ENCODE results near the gene HSPA4.

HSPA4 gene

DNA sequence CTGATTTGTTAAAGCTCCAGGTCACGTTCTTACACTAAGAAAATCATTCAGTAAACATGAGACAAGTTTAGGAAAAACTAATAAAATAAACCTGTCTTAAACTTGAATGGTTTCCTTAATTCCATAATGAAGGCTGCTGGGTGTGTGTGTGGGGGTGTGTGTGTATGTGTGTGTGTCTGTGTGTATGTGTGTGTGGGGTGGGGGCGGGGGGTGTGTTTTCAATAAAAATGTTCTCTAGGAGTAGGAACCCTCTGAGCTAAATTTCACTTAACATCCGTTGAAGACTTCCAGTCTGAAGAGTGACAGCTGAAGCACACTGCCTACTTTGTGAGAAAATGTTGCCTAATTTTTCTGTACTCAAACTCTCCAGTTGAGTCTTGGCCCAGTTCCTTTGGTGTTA, 54.5 kb downstream of the HSPA4 start:
- DNase-seq (ENCODE audit: low spot score) = no peak

DNA sequence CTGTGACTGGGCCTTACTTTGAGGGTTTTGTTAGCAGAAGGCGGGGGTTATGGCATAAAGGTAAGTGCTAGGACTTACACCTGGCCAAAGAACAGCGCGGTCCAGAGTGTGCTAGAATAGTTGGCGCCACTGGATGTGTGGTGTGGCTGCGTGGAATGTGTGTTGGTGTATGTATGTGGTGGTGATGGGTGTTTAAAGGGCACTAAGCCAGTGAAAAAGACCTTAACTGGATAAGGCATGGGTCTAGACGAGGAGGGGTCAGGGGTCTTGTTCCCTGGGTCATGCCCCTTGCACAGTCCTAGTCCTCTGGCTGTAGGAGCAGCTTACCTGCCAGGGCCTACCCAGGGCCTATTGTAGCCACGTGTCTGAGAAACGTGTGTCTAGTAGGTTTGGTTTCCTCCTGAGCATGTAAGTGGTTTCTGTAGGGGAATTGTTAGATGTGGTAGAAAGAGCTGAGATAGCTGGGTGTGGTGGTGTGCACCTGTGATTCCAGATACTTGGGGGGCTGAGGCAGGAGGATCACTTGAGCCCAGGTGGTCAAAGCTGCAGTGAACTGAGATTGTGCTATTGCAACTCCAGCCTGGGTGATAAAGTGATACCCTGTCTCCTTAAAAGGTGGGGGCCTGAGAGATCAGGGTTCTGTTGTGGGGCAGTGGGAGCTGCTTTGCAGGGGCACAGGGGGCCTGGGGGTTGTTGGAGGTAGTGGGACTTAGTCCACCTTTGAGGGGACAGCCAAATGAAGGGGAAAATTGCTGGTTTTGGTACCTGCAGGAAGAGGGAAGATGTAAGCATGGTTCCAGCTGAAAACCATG, 55.2 kb downstream of the HSPA4 start:
- DNase-seq (ENCODE audit: low spot score) = no peak

DNA sequence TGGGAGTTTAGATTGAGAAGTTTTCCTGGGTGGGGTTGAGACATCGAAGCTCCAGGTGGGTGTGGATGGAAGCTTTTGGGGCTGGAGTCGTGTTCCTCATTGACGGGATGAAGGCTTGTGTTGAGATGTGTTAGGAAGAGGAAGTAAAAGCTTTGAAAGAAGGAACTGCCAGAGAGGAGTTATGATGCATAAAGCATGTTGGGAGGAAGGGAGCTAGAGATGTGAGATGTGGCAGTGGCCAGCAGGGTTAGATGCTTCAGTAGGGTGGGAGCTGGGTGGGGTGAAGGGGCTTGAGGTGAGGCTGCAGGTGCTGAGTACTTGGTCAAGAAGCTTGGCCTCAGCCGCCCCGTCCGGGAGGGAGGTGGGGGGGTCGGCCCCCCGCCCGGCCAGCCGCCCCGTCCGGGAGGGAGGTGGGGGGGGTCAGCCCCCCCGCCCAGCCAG, 56.7 kb downstream of the HSPA4 start:
- DNase-seq (ENCODE audit: low spot score) = no peak

DNA sequence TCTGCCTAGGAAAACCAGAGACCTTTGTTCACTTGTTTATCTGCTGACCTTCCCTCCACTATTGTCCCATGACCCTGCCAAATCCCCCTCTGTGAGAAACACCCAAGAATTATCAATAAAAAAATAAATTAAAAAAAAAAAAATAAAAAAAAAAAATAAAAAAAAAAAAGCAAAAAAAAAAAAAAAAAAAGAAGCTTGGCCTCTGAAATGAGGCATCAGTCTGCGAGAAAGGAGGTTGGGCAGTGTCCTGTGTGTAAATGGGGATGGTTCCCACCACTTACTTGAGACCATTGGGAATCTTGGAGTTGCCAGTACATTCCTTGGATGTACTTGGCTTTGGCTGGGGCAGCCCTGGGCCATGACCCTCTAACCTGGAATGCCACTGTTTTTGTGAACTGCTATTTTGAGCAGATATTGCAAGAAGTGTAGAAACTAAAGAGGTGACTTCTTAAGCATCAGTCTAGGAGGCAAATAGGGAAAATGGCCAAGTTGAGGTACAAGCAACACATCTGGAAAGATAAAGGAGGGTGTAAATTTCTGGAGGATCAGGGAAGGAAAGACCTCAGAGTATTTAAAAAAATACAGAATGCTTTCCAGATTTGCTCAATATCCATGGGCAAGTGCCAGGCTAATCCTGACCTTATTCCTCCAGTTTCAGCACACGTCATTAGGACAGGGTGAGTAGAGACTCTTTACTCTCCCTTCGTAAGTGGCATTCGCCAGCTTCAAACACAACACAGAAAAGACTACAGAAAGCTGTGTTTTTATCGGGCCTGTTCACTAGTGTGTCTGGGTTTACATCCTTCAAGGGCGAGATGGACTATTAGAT, 58.1 kb downstream of the HSPA4 start:
- DNase-seq (ENCODE audit: low spot score) = no peak

DNA sequence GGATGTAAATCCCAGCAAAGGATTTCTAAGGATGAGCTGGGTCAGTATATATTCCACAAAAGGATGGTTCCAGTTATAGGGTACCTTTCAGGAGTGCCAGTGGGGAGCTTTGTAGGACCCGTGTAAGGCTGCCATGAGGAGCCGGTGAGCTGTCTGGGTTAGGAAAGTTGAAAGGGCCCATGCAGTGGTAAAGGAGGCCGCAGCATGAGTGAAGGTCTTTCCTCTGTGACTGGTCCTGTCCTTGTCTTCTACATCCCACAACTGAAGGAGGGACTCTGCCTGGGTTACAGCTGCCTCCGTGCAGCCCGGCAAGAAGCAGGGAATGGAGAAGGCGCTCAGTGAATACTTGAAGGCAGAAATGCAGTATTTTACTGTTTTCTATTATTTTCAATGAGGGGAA, 58.9 kb downstream of the HSPA4 start:
- no peak for DNase-seq (ENCODE audit: low spot score)

DNA sequence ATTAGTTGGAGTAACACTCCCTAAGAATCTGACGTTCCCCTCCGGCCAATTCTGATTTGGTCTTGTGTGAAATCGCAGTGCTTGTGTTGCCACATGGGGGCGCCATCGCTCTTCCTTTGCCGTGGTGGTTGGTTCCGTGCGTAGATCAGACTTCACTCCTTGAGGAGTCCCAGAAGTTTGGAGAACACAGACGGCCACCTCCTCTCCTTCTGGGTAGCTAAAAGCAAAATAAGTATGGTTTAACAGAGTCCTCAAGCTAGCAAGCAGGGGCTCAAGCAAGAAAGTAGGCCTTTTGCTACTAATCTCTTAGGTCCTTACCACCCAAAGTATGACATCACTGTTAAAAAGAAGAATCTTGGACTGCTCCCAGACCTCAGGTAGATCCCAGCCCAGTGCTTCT, 59.5 kb downstream of the HSPA4 start:
- peak; percentile 72 for DNase-seq (ENCODE audit: low spot score)

DNA sequence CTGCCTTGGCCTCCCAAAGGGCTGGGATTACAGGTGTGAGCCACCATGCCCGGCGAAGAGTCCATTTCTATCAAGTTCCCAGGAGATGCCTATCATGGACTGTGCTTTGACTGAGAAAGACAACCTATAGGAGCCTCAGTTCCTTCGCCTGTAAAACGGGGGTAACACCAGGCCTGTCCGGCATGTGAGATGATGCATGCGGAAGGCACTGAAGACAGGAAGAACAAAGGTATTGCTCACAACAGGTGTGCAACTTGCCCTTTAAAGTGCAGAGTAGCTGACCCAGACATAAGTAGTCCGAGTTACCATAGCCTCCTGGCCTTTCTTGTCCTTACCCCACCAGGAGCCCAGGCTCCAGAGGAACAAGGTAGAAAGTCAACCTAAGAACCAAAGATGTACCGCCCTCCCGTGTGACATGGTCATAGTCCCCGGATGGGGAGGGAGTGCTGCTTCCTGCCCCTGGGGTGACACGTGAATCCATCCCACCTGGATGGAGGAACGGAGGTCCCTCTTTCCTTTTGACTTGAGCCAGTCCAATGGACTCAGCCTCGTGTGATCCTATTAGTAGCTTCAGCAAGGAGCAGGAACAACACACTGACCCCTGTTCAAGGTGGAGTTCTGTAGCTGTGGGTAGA, 60.3 kb downstream of the HSPA4 start:
- DNase-seq (ENCODE audit: low spot score) = no peak

DNA sequence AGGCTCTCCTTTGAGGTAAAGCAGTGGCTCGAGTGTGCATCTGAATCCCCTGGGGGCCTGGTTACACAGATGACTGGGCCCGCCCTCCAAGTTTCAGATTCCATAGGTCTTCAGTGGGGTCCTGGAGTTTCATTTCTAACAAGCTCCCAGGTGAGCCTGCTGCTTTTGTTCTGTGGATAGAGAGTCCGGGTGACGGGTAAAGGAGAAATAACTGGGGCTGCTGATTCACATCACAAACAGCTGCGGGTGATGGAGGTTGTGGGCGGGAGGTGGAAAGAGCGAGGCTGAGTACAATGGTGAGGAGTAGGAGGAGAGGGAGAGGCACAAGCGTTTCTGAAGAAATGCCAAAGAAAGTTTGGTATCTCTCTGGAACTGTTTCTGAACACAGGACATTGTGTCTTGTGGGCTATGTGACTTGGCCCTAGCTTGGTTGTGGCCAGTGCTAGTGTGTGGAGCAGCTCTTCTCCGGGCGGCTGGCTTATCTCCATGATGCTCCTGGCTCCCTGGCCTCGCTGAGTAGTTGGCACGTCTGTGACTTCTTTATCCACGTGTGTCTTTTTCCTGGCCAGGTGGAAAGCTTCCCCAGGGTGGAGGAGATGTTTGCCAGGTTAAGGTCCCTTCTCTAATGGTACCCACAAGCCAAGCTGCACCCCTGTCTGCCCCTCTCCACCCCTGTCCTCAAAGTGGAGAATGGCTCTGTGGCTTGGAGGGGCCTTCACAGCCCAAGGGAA, 61.7 kb downstream of the HSPA4 start:
- DNase-seq (ENCODE audit: low spot score) = no peak

DNA sequence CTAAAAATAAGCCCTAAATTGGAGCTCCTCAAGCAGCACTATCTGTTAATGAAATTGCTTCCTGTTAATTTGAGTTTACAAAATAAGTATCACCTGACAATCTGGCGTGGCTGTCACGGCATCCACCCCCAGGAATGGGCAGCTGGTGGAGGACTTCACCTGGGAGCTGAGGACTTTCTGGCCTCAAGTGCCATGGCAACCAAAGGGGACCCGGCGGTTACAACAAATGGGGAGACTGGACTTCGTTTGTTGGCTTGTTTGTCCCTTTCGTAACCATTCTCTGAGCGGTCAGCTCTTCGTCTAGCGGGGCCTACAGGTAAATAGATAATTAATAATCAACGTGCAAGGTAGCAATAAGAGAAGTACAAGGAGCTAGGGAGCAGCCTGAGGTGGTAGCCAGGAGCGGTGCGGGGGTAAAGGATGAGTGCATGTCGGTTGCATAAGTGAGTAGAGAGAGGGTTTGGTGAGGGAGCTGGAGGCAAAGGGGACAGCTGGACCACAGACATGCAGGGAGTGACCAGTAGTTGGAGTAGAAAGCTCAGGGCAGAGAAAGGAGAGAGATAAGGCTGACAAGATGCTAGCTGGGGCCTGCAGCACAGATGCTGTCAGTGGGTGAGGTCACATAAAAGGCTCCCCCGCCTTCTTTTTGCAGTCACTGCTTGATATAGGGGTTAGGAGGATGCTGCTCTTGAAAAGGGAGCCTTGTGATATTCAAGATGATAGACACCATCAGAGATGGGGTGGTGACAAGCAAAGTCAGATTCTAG, 62.5 kb downstream of the HSPA4 start:
- no peak for DNase-seq (ENCODE audit: low spot score)

DNA sequence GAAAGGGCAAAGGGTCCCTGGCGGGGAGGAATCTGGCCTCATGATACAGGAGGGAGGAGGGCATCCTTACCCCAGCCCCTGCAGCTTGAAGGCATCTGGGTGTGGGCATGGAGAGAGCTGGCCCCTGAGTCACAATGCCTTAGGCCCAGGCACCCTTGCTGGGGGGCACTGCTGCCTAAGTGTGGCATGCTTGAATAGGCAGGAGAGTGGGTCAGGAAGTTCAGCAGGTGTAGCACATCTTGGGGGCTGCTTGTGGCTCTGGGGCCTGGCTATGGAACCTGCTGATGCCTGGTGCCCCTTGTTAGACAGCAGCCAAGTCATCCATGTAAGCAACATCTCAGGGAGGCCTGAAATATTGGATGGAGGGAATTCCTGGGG, 63.1 kb downstream of the HSPA4 start:
- DNase-seq (ENCODE audit: low spot score) = no peak

DNA sequence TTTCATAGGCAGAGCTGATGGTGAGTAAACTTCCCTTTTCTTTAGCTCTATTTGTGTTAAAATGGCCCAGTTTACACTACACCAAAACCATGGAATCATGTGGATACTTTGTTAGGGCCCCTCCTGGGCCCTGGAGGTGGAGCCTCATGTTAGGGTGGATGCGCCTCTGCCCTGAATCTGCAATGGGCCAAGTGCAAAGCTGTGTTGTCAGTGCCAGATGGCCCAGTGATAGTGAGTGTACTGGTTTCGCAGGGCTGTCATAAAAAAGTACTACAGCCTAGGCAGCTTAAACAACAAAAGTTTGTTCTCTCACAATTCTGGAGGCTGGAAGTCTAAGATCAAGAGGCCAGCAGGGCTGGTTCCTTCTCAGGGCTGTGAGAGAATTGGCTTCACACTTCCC, 64.8 kb downstream of the HSPA4 start:
- no peak for DNase-seq (ENCODE audit: low spot score)

DNA sequence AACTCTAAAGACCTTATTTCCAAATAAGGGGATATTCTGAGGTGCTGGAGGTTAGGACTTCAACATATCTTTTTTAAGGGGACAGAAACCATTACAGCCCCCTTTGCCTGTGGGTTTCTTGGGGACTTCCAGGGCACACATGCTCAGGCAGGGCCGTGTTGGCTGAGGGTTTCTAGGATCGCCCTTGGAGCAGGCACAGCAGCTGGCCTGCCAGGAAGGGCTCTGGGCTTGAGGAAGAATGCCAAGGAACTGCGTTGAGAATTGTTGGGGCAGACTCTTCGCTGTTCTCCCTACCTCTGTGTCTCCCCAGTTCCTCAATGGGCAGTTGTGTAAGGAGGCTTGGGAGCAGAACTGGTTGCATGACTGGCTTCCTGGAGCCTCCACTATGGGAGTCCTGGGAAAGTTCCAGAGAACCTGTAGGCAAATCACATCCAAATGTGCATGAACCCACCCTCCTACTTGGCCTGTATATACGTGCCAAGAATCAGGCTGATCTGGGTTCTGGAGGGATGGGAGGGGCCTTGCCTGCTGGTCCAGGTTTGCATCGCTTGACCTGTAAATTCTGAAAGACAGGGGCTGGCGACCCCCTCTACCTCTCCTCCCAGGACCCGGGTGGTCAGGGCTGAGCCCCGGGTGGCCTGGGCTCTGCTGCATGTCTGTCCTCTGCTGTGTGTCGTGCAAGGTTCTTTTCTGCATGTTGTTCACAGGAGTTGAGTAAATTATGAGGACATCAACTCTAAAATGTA, 65.5 kb downstream of the HSPA4 start:
- DNase-seq (ENCODE audit: low spot score) = no peak

DNA sequence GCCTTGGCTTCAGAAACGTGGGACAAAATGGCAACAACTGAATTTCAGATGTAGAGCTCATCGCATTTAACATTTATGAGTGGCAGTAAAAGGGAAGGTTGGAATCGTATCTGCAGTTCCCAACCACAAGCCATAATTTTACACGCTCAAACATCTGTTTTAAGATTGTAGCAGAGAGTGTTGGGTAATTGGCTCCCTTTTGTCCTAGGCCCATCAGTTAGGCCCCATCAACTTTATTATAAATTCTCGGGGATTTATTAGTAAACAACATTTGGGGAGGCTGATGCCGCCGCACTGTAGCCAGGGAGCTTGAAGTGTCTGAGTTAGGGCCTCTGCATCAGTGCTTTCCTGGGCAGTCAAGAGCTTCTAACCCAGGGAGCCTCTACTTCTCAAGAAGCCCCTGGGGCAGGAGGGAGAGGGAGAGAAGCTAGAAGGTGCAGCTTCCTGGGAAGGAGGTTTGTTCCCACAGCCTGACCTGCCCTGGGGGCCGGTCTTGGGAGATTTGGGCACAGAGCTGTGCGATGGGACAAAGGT, 66.2 kb downstream of the HSPA4 start:
- no peak for DNase-seq (ENCODE audit: low spot score)

DNA sequence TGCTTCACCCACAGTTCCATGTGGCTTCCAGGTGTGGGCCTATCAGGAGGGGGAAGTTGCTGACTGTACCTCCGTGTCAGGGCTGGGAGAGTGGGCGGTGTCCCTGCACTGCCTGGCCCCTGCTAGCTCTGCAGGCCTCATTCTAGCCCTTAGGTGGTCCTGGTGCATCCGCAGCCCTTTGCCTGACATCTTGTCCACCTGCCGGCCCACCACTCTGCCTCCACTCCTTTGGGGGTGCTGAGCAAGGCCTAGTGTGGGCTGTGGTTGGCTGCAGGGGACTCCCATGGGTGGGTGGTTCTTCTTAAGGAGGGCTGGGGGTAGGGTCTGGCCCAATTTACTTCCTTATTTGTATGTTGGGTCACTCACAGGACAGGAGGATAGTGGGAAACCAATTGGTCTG, 66.9 kb downstream of the HSPA4 start:
- no peak for DNase-seq (ENCODE audit: low spot score)

DNA sequence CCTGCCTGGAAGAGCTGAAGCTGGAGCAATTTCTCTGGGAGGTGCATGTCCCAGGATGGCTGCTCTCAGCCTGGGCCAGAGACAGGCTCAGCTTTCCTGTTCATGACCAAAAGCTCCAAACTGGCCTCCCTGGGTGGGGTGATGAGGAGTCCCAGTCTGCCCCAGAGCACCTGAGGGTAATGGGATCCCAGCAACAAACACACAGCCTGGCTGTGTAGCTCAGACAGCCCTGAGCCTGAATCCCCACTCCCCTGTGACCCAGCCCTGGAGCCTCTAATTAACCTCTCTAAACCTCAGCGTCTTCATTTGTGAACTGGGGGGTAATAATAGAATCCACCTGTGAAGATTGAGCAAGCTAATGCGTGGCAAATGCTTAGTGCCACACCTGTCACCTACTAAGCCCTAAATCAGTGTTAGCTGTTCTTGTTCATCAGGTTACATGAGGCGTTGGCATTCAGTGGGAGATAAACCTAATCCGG, 67.5 kb downstream of the HSPA4 start:
- DNase-seq (ENCODE audit: low spot score) = no peak

DNA sequence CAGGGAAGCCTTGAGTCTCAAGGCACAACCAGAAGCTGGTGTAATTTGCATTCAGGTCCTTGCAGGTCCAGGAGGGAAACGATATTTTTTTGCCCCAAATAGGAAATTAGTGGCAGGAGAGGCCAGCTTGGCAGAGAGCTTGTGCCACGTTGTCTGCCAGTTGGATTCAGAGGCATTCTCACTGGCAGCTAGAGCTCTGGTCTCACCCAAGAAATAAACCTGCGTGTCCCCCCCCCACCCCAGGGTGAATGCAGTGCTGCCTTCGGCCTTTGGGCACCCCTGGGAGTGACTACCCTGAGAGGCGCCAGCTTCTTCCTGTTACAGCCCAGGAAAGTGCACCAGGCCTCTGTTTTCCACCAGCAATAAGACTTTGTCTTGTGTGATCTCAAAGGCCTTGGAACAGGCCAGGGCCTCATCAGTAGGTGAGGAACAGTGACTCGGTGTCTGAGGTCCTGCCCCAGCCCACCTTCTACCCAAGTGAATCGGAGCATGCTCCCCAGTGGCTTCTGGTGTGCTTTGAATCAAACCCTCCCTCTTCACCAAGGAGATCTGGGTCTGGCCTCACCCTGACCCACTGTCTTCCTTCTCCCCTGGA, 68.4 kb downstream of the HSPA4 start:
- DNase-seq (ENCODE audit: low spot score) = peak; percentile 38

DNA sequence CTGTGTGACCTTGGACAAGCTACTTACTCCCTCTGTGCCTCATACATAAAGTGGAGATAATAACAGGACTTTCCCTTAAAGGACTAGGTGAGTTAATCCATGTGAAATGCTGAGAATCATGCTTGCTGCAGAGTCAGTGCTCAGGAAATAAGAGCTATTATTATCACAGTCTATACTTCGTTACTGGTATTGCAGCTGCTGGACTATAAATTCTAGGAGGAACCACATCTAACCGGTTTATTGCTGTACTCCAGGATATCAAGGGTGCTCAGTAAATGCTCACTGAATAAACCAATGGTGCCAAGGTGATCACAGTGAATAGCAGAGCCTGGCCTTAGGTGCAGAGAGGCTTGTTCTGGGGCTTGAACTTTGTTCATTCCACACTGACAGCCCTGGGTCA, 69.3 kb downstream of the HSPA4 start:
- no peak for DNase-seq (ENCODE audit: low spot score)

DNA sequence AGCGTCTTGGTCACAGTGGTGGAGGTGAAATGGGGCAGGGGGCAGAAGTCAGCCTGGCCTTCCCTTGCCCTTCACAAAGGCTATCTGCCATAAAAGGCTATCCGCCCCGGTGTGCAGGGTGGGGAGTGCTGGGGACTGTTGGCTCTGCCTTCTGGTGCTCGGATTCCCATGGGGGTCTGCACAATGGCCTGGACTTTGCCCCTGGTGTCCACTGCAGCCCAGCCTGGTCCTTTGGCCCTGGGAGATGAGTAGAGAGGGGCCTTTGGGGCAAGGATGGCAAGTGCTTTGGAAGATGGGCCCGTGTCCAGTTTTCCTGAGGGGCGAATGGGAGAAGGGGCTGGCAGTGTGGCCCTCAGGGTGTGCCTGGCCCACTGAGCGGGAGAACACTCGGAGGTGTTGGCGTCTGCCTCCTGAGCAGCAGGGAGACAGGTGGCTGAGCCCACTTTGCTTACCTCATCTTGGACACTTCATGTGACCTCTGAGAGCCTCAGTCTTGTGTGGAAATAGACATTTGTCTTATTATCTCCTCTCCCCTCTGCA, 69.9 kb downstream of the HSPA4 start:
- no peak for DNase-seq (ENCODE audit: low spot score)

DNA sequence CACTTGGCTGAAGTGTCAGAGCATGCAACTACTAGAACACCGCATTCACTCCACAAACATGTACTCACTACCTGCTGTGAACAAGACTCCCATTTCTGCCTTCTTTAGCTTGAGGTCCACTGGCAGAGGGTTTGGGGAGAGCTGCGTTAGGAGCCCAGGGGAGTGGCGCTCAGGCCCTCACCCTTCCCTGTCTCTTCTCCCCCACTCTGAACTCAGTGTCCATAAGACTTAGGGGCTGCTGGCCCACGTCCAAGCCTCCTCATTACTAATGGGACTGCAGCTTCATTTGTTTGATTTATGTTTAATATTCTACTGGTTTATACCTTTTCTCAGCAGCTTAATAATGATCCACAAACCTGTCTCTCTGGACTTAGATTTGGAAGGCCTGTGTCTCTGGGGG, 70.9 kb downstream of the HSPA4 start:
- no peak for DNase-seq (ENCODE audit: low spot score)

DNA sequence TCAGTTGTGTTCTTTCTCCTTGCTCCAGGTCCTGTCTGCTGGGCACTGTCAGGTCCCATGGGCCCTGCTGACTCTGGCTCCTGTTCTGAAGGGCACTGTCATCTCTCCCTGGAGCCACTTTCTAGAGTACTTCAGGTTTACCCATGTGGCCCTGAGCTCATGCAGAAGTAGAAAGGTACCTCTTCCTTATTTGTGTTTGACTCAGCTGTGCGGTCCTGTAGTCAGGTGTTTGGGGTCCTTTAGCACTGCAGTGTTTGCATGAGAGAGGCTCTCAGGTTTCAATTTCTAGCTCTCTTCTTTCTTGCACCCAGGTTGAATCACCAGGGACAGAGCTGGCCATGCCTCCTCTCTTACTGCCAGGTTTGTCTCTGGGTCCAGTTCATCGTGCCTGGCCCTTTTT, 71.5 kb downstream of the HSPA4 start:
- DNase-seq (ENCODE audit: low spot score) = no peak
